HG02943 (cell line): ENCODE data around the gene FABP7.
"Not testable (repeated sequence)": the region's sequence is repeated elsewhere in the genome, so short reads cannot be mapped to it uniquely, and the experiment has no call there.

Experiments used
- ATAC-seq: cut with Tn5 transposase; IDR thresholded peaks from one replicate; pipeline ENCODE4 v1.9.1; 2021; ENCODE audit warnings: mild to moderate bottlenecking, low read depth, moderate library complexity; ENCODE audit not compliant: unreplicated experiment

FABP7 gene

GRCh38 chr6:122779667-122780066 lies at the start of gene FABP7:
FABP7 (plus strand) TSS chr6:122779716; CDS start chr6:122779795, 79 bp downstream.
- ATAC-seq: no peak

- ATAC-seq: no peak
Measured at GRCh38 chr6:122730334-122730733, 49.2 kb upstream of the FABP7 start.

GRCh38 chr6:122730775-122731386 lies 48.6 kb upstream of the FABP7 start:
- no peak for ATAC-seq

GRCh38 chr6:122733259-122733658 lies 46.3 kb upstream of the FABP7 start:
- no peak for ATAC-seq

GRCh38 chr6:122734529-122735395 lies 44.8 kb upstream of the FABP7 start:
- no peak for ATAC-seq

- ATAC-seq: no peak
Measured at GRCh38 chr6:122735582-122735981, 43.9 kb upstream of the FABP7 start.

GRCh38 chr6:122736163-122736562 lies 43.4 kb upstream of the FABP7 start:
- ATAC-seq: no peak

- ATAC-seq: no peak
Measured at GRCh38 chr6:122736616-122737015, 42.9 kb upstream of the FABP7 start.

- ATAC-seq: no peak
Measured at GRCh38 chr6:122740091-122740490, 39.4 kb upstream of the FABP7 start.

GRCh38 chr6:122740936-122741335 lies 38.6 kb upstream of the FABP7 start:
- ATAC-seq: no peak

- ATAC-seq: not testable (repeated sequence)
Measured at GRCh38 chr6:122744247-122744646, 35.3 kb upstream of the FABP7 start.

GRCh38 chr6:122744856-122745255 lies 34.7 kb upstream of the FABP7 start:
- ATAC-seq: not testable (repeated sequence)

- no peak for ATAC-seq
Measured at GRCh38 chr6:122746688-122747087, 32.8 kb upstream of the FABP7 start.

- ATAC-seq: no peak
Measured at GRCh38 chr6:122747573-122747972, 31.9 kb upstream of the FABP7 start.

- not testable (repeated sequence) for ATAC-seq
Measured at GRCh38 chr6:122748945-122749344, 30.6 kb upstream of the FABP7 start.

- no peak for ATAC-seq
Measured at GRCh38 chr6:122749451-122750050, 30.0 kb upstream of the FABP7 start.

GRCh38 chr6:122751326-122751725 lies 28.2 kb upstream of the FABP7 start:
- peak; percentile 91 for ATAC-seq

- no peak for ATAC-seq
Measured at GRCh38 chr6:122752459-122752858, 27.1 kb upstream of the FABP7 start.

- no peak for ATAC-seq
Measured at GRCh38 chr6:122753000-122753687, 26.4 kb upstream of the FABP7 start.

- no peak for ATAC-seq
Measured at GRCh38 chr6:122753688-122754056, 25.8 kb upstream of the FABP7 start.

GRCh38 chr6:122754191-122754731 lies 25.3 kb upstream of the FABP7 start:
- no peak for ATAC-seq
